HG03565 (cell line): ENCODE measurements around the gene TTC7B.

ENCODE experiments used
- ATAC-seq: cut with Tn5 transposase; IDR thresholded peaks from one replicate; pipeline ENCODE4 v1.9.1; 2021; ENCODE audit warnings: mild to moderate bottlenecking, moderate library complexity; ENCODE audit not compliant: unreplicated experiment

Gene TTC7B

GRCh38 chr14:90678420-90678819 is 137.8 kb downstream of the TTC7B start:
- ATAC-seq: no peak

- ATAC-seq: no peak
Measured at GRCh38 chr14:90677484-90678050, 138.7 kb downstream of the TTC7B start.

GRCh38 chr14:90676912-90677311 is 139.3 kb downstream of the TTC7B start:
- ATAC-seq: no peak

GRCh38 chr14:90676356-90676755 is 139.9 kb downstream of the TTC7B start:
- ATAC-seq: no peak

GRCh38 chr14:90675399-90675798 is 140.8 kb downstream of the TTC7B start:
- ATAC-seq: no peak

GRCh38 chr14:90674716-90675115 is 141.5 kb downstream of the TTC7B start:
- ATAC-seq: no peak

- ATAC-seq: no peak
Measured at GRCh38 chr14:90674043-90674670, 142.1 kb downstream of the TTC7B start.

GRCh38 chr14:90671382-90672234 is 144.6 kb downstream of the TTC7B start:
- ATAC-seq: no peak

GRCh38 chr14:90669731-90670130 is 146.5 kb downstream of the TTC7B start:
- ATAC-seq: no peak

- no peak for ATAC-seq
Measured at GRCh38 chr14:90666571-90666970, 149.7 kb downstream of the TTC7B start.

GRCh38 chr14:90665321-90666000 is 150.8 kb downstream of the TTC7B start:
- ATAC-seq: no peak

- ATAC-seq: no peak
Measured at GRCh38 chr14:90664911-90665310, 151.3 kb downstream of the TTC7B start.

GRCh38 chr14:90663680-90664079 is 152.6 kb downstream of the TTC7B start:
- no peak for ATAC-seq

- no peak for ATAC-seq
Measured at GRCh38 chr14:90663140-90663539, 153.1 kb downstream of the TTC7B start.

- ATAC-seq: no peak
Measured at GRCh38 chr14:90661866-90662265, 154.4 kb downstream of the TTC7B start.

- no peak for ATAC-seq
Measured at GRCh38 chr14:90660865-90661570, 155.2 kb downstream of the TTC7B start.

- no peak for ATAC-seq
Measured at GRCh38 chr14:90659156-90659555, 157.1 kb downstream of the TTC7B start.

GRCh38 chr14:90658541-90658967 is 157.7 kb downstream of the TTC7B start:
- no peak for ATAC-seq

- ATAC-seq: no peak
Measured at GRCh38 chr14:90656973-90657372, 159.3 kb downstream of the TTC7B start.

GRCh38 chr14:90655829-90656228 is 160.4 kb downstream of the TTC7B start:
- no peak for ATAC-seq

GRCh38 chr14:90654831-90655276 is 161.4 kb downstream of the TTC7B start:
- ATAC-seq: no peak
